ENCODE results near the gene CD200.
A peak's percentile ranks its signal among the peaks of the same experiment; 100 is the strongest.

CD200 gene

GRCh38 chr3:112315791-112316190, 17.2 kb upstream of the CD200 start:
- no peak overlapping the region for H3K27ac ChIP-seq
- TF ChIP-seq CTCF (conservative IDR thresholded peaks at IDR 0.05) = no peak

DNA sequence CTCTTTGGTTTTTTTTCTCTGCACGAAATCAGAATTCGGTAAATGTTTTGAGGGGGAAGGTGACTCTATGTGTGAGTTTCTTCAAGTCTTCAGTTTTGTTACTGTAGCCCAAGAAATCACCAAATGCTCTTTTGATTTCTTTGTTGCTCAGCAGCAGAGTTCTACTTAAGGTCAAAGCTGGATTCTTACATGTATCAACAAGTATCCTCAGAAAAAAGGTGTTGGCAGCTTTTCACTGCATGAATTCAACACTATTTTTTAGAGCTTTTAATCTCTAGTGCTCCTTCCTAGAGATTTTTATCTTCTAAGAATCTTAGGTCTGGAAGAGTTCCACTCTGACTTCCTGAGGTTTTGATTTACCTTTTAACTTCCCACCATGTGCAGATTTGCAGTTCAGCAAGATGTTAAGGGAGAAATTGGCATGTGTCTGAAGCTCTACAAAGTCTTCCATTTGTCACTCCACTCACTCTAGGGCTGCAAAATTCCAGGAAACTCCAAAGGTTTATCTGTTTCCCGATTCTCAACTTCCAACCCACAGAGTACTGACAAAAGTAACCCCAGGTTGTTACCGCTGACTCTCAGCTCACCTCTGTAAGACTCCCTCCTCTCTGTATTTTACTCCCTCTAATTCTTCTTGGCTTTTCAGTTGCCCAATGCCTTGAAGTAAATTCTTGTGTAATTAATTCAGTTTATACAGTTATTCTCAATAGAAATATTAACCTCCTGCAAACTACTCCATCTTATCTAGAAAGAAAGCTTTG, 13.3 kb upstream of the CD200 start:
- H3K27ac ChIP-seq = peak overlapping the region; percentile 83
- TF ChIP-seq CTCF (conservative IDR thresholded peaks at IDR 0.05) = no peak

DNA sequence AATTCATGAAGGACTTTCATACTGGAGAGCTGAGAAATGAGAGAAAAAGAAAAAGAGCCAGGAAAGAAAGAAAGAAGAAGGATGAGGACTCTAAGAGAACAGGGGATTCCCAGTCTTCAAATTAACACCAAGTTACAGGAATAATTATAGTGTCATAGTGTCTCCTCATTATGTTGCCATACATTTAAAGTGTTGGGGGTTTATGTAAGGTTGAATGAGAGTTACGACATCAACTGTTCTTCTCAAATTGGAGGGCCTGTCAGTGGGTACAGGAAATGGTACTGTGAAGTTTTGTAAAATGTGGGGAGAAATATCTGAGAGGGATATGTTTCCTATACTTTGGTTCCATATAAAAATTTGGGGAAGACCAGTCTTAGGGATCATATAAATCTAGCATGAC, 12.3 kb upstream of the CD200 start:
- TF ChIP-seq CTCF (conservative IDR thresholded peaks at IDR 0.05) = no peak
- H3K27ac ChIP-seq = peak overlapping the region; percentile 83

- peak overlapping the region; percentile 83 for H3K27ac ChIP-seq
- no peak for TF ChIP-seq CTCF (conservative IDR thresholded peaks at IDR 0.05)
Measured at GRCh38 chr3:112321867-112322652, 10.9 kb upstream of the CD200 start.

GRCh38 chr3:112327371-112327951, 5.5 kb upstream of the CD200 start:
- TF ChIP-seq CTCF (conservative IDR thresholded peaks at IDR 0.05) = peak; percentile 77
- no peak overlapping the region for H3K27ac ChIP-seq

- no peak overlapping the region for H3K27ac ChIP-seq
- TF ChIP-seq CTCF (conservative IDR thresholded peaks at IDR 0.05) = no peak
Measured at GRCh38 chr3:112331851-112332250, 1.1 kb upstream of the CD200 start.

Measured in VCaP (cell line).